ENCODE data around the gene MAP2K6. TPM values are rescaled to one million over a fixed set of nuclear protein-coding genes. Genes with fewer than 3 reads are reported as not detected.

MAP2K6 gene
- total and polyA plus RNA-seq, 2 donors (not counting 3 experiments of a cell fraction or from before 2014, with no cell fraction given) = 5.9 to 13.9 TPM

DNA sequence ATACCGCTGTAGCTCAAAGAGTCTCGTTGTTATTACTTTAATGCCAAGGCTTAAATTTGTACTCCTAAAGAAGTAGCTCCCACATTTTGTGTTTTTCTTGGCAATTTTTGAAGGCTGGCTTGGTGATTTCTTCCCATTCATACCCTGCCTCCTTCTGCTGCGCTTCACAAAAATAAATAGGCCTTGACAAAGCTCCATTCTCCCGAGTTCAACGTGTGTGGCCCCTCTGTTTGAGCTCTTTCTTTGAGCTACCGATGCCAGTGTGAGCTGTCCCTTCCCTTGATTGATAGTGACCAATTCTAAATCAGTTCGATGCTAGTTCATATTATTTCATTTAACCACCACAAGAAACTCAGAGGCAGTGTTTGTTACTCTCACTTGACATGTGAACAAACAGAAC is 96.8 kb downstream of the MAP2K6 start:
- Histone ChIP-seq H2AFZ (ENCODE audit: low read depth, low read length) (no peak overlapping the region), H3K79me2 (ENCODE audit: control insufficient read depth, insufficient read depth, low read length) (no peaks in the 10 kb centered on the region), H3K9ac (replicated peaks; ENCODE audit: extremely low read depth, insufficient read depth, low read length) (no peak overlapping the region), H4K20me1 (replicated peaks; ENCODE audit: control insufficient read depth, extremely low read depth, insufficient read depth, low read length) (no peaks in the 10 kb centered on the region), H3K27me3 (ENCODE audit: control insufficient read depth in 2 of 2, insufficient read depth in 2 of 2, low read length in 2 of 2) (no peaks in the 10 kb centered on the region), H3K9me3 (replicated peaks; ENCODE audit: control insufficient read depth, insufficient read depth, low read length) (no peaks in the 10 kb centered on the region), H3K4me3 (replicated peaks in 1 of 3; ENCODE audit: insufficient read depth in 1 of 3, low read depth in 1 of 3, low read length in 3 of 3) (no peak overlapping the region), H3K27ac (ENCODE audit: insufficient read depth, low read depth, low read length) (no peak overlapping the region), H3K36me3 (ENCODE audit: control insufficient read depth in 2 of 2, extremely low read depth in 1 of 2, insufficient read depth in 2 of 2, low read length in 2 of 2) (no peaks in the 10 kb centered on the region), H3K9me1 (replicated peaks; ENCODE audit: control insufficient read depth, extremely low read depth, insufficient read depth, low read length) (no peaks in the 10 kb centered on the region), H3K4me1 (ENCODE audit: control insufficient read depth, extremely low read depth, insufficient read depth, low read length) (no peaks in the 10 kb centered on the region), H3K4me2 (ENCODE audit: insufficient read depth, low read length) (no peak overlapping the region)
- intact Hi-C loops (cut with micrococcal nuclease) (no loop called here), dilution Hi-C loops (cut with MboI; ENCODE audit: extremely low pct_ligation_motif_present, low sequenced_read_pairs) (no loop called here)
- CTCF ChIA-PET = interaction anchor here (1.0 to 3.3 kb wide), 6 partner anchors 9 to 116 kb away, joined by 3 to 14 read pairs (median 6); no protein-coding TSS in a partner anchor
- BruUV-seq (replicated peaks) = no TSS peak
- POLR2A ChIA-PET = no interaction called here
- DNase-seq (ENCODE audit: low read depth, low spot score) (no peak), FAIRE-seq (no peak)
- TF ChIP-seq EZH2 (IDR thresholded peaks at IDR 0.05; ENCODE audit: borderline replicate concordance, low read depth, low read length, severe bottlenecking) (no peak), MYC (IDR thresholded peaks at IDR 0.05; ENCODE audit: low read depth, low read length) (no peak)

DNA sequence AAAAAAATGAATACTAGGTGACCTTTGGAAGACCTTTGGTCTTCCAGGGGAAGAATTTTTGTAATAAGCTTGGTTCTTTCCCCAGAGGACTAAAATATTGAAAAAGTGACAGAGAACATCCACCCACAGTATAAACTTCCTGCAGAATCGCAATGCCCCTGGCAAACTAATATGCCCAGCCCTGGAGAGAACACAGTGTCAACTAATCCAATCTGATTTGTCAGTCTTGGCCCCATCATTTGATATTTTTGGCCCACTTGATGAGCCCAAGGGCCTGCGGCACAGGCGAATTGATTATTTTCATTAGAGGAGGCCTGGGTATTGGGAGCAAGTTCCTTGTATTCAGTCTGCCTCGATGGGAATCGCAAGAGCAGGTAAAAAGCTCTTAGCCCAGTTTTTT is 98.4 kb downstream of the MAP2K6 start:
- H3K27me3 ChIP-seq (ENCODE audit: control insufficient read depth in 2 of 2, insufficient read depth in 2 of 2, low read length in 2 of 2) = no peaks in the 10 kb centered on the region
- H3K4me3 ChIP-seq (replicated peaks in 1 of 3; ENCODE audit: insufficient read depth in 1 of 3, low read depth in 1 of 3, low read length in 3 of 3) = no peak overlapping the region
- H3K9me1 ChIP-seq (replicated peaks; ENCODE audit: control insufficient read depth, extremely low read depth, insufficient read depth, low read length) = no peaks in the 10 kb centered on the region
- CTCF ChIA-PET = interaction anchor here (2.2 to 3.3 kb wide), 2 partner anchors 10 to 118 kb away, joined by 8 to 14 read pairs; no protein-coding TSS in a partner anchor
- H3K9ac ChIP-seq (replicated peaks; ENCODE audit: extremely low read depth, insufficient read depth, low read length) = no peak overlapping the region
- TF ChIP-seq, protein P1, sequence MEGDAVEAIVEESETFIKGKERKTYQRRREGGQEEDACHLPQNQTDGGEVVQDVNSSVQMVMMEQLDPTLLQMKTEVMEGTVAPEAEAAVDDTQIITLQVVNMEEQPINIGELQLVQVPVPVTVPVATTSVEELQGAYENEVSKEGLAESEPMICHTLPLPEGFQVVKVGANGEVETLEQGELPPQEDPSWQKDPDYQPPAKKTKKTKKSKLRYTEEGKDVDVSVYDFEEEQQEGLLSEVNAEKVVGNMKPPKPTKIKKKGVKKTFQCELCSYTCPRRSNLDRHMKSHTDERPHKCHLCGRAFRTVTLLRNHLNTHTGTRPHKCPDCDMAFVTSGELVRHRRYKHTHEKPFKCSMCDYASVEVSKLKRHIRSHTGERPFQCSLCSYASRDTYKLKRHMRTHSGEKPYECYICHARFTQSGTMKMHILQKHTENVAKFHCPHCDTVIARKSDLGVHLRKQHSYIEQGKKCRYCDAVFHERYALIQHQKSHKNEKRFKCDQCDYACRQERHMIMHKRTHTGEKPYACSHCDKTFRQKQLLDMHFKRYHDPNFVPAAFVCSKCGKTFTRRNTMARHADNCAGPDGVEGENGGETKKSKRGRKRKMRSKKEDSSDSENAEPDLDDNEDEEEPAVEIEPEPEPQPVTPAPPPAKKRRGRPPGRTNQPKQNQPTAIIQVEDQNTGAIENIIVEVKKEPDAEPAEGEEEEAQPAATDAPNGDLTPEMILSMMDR (IDR thresholded peaks at IDR 0.05; ENCODE audit: extremely low read depth in 1 of 2, insufficient read depth in 1 of 2, low read depth in 1 of 2, low read length in 2 of 2) = no peak
- TF ChIP-seq GATA2 (IDR thresholded peaks at IDR 0.05; ENCODE audit: insufficient read depth, insufficient read length, low read depth, low read length) (no peak), MYC (IDR thresholded peaks at IDR 0.05; ENCODE audit: low read depth, low read length) (no peak), POLR2A (IDR thresholded peaks at IDR 0.05; ENCODE audit: low read depth, low read length) (no peak), EZH2 (IDR thresholded peaks at IDR 0.05; ENCODE audit: borderline replicate concordance, low read depth, low read length, severe bottlenecking) (no peak), FOS (IDR thresholded peaks at IDR 0.05; ENCODE audit: borderline replicate concordance, insufficient read depth, low read length) (no peak), JUN (IDR thresholded peaks at IDR 0.05; ENCODE audit: borderline replicate concordance, insufficient read depth, insufficient read length, low read depth) (no peak), POLR2AphosphoS5 (IDR thresholded peaks at IDR 0.05; ENCODE audit: insufficient read depth, low read depth, low read length) (no peak)
- TF ChIP-seq, protein P2, sequence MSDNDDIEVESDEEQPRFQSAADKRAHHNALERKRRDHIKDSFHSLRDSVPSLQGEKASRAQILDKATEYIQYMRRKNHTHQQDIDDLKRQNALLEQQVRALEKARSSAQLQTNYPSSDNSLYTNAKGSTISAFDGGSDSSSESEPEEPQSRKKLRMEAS (IDR thresholded peaks at IDR 0.05; ENCODE audit: insufficient read depth, insufficient read length) = no peak
- DNase-seq (ENCODE audit: low read depth, low spot score) (no peak), FAIRE-seq (no peak)
- dilution Hi-C loops (cut with MboI; ENCODE audit: extremely low pct_ligation_motif_present, low sequenced_read_pairs) (no loop called here), intact Hi-C loops (cut with micrococcal nuclease) (no loop called here)
- H3K9me3 ChIP-seq (replicated peaks; ENCODE audit: control insufficient read depth, insufficient read depth, low read length) = no peaks in the 10 kb centered on the region
- no TSS peak for BruUV-seq (replicated peaks)
- H4K20me1 ChIP-seq (replicated peaks; ENCODE audit: control insufficient read depth, extremely low read depth, insufficient read depth, low read length) = no peaks in the 10 kb centered on the region
- no peaks in the 10 kb centered on the region for H3K79me2 ChIP-seq (ENCODE audit: control insufficient read depth, insufficient read depth, low read length)
- POLR2A ChIA-PET = no interaction called here
- H3K27ac ChIP-seq (ENCODE audit: insufficient read depth, low read depth, low read length) = no peak overlapping the region
- no peak overlapping the region for H3K4me2 ChIP-seq (ENCODE audit: insufficient read depth, low read length)
- H3K4me1 ChIP-seq (ENCODE audit: control insufficient read depth, extremely low read depth, insufficient read depth, low read length) = no peaks in the 10 kb centered on the region
- H2AFZ ChIP-seq (ENCODE audit: low read depth, low read length) = no peak overlapping the region
- H3K36me3 ChIP-seq (ENCODE audit: control insufficient read depth in 2 of 2, extremely low read depth in 1 of 2, insufficient read depth in 2 of 2, low read length in 2 of 2) = no peaks in the 10 kb centered on the region

Data from endothelial cell of umbilical vein (primary cell).